ENCODE measurements around the gene ADCY5. TPM values are rescaled to one million over a fixed set of nuclear protein-coding genes. Genes with fewer than 3 reads are reported as not detected.

Gene ADCY5
- total RNA-seq, 4 donors from 2014 or later, result 3.5 to 44.6 (median 14.5) TPM

DNA sequence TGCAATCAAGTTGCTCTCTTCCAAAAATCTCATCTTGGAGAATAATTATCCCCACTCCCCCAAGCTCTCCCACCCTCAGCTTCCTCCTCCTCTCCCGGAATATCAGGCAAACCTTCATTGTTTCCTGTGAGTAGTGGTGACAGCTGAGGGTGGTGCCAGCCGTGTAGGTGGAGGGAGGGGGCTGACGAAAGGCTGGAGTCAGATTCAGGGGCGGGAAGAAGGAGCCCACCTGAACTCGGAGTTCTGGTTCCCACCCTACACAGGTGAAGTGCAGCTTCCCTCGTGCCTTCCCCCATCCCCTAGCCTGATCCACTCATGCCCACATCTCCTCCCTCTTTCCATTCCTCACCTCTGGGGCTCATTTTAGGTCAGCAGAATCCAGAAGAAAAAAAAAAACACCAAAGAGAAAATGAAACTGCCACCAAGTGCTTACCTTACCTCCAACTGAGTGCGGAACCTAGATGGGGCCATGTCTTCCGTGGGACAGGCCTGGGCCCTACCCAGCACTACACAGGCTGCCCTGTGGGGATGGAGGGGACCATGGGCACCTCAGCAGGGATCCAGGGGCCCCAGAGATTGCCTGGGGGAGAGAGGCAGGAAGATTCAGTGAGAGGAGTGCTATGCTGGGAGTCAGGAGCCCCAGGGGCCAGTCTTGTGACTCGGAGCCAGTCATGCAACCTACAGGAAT lies 81.3 kb downstream of the ADCY5 start:
- H3K4me3 ChIP-seq, result no peak overlapping the region
- H3K4me1 ChIP-seq, result peaks cover 0 to 6% (median 0%) of the 10 kb centered on the region in 4 donors
- H3K36me3 ChIP-seq, result no peaks in the 10 kb centered on the region
- no peaks in the 10 kb centered on the region for H3K27me3 ChIP-seq
- H3K27ac ChIP-seq, result no peak overlapping the region
- peak in 1 of 3 donors; percentile 13 for DNase-seq
- TF ChIP-seq, protein P1, sequence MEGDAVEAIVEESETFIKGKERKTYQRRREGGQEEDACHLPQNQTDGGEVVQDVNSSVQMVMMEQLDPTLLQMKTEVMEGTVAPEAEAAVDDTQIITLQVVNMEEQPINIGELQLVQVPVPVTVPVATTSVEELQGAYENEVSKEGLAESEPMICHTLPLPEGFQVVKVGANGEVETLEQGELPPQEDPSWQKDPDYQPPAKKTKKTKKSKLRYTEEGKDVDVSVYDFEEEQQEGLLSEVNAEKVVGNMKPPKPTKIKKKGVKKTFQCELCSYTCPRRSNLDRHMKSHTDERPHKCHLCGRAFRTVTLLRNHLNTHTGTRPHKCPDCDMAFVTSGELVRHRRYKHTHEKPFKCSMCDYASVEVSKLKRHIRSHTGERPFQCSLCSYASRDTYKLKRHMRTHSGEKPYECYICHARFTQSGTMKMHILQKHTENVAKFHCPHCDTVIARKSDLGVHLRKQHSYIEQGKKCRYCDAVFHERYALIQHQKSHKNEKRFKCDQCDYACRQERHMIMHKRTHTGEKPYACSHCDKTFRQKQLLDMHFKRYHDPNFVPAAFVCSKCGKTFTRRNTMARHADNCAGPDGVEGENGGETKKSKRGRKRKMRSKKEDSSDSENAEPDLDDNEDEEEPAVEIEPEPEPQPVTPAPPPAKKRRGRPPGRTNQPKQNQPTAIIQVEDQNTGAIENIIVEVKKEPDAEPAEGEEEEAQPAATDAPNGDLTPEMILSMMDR (IDR thresholded peaks at IDR 0.05), result no peak
- TF ChIP-seq POLR2A (IDR thresholded peaks at IDR 0.05), result no peak
- H3K9me3 ChIP-seq, result no peaks in the 10 kb centered on the region

DNA sequence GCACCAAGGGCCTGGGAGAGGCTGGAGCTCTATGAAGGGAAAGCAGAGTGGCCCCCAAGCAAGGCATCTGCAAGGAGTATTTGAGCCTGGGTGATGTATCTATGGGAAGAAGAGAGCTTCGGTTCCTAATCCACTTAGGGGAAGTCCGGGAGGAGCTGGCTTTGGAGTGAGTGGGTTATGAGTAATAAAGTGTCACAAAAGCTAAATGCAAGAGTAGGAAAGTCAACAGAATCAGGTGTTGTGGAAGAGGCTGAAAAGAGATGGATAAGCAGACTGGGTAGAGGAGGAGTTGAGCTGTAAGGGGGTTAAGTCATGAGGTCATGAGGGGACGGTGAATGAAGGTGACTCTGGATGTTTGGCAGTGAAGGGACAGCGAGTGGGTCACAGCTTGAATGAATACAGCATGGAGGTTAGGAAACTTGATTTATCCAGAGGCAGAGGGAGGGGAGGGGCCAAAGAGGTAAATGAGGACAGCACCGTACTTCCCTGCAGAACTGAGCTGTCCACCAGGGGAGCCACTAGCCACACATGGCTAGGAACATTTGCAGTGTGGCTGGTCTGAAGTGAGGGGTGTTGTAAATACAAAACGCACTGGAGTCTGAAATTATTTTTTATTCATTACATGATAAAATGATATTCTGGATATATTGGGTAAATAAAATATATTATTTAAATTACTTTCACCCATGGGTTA lies 83.3 kb downstream of the ADCY5 start:
- Histone ChIP-seq H3K4me3 (no peak overlapping the region), H3K4me1 (no peaks in the 10 kb centered on the region), H3K27me3 (no peaks in the 10 kb centered on the region), H3K36me3 (no peaks in the 10 kb centered on the region), H3K9me3 (no peaks in the 10 kb centered on the region), H3K27ac (no peak overlapping the region)
- DNase-seq, result peak in 1 of 3 donors; percentile 46
- TF ChIP-seq, protein P1 (IDR thresholded peaks at IDR 0.05), result peak in 4 of 6 experiments; percentile 22 to 52 (median 46)
- TF ChIP-seq POLR2A (IDR thresholded peaks at IDR 0.05), result no peak

DNA sequence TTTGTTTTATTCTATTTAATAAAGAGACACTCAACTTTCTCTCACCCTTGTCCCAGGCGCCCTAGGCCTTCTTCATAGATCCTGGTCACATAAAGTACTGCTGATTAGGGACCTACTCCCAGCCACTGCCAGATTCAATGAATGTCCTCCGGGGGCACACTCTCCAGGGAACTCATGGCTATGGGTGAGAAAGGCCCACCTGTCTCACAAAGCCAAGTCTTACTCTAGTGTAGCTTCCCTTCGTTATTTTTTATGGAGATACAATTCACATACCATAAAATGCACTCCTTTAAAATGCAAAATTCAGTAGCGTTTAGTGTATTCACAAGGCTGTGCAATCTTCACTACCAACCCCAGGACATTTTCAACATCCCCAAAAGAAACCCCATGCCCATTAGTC lies 87.8 kb downstream of the ADCY5 start:
- H3K9me3 ChIP-seq, result no peaks in the 10 kb centered on the region
- H3K4me3 ChIP-seq, result no peak overlapping the region
- no peaks in the 10 kb centered on the region for H3K36me3 ChIP-seq
- no peaks in the 10 kb centered on the region for H3K27me3 ChIP-seq
- H3K27ac ChIP-seq, result no peak overlapping the region
- no peak for TF ChIP-seq POLR2A (IDR thresholded peaks at IDR 0.05)
- TF ChIP-seq, protein P1 (IDR thresholded peaks at IDR 0.05), result no peak
- DNase-seq, result no peak
- no peaks in the 10 kb centered on the region for H3K4me1 ChIP-seq

DNA sequence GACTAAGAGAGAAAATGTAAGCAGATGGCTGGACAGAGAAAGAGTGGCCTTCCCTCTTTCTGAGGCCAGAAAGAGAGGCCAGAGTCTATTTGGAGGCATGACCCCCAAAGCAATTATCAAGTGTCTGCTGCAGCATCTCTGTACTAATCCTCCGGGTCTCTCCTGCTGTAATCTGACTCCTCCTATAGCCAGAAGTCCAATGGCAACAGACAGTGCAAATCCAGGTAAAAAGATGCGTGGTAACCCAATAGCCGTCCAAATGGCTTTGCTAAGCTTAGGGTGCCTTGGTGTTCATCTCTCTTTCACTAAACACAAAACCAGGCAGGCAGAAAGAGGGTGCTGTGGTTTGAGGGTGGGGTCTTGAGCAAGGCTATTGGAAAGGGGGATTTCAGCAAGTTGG lies 91.6 kb downstream of the ADCY5 start:
- Histone ChIP-seq H3K36me3 (no peaks in the 10 kb centered on the region), H3K27ac (no peak overlapping the region), H3K4me3 (no peak overlapping the region), H3K4me1 (no peaks in the 10 kb centered on the region), H3K27me3 (no peaks in the 10 kb centered on the region), H3K9me3 (no peaks in the 10 kb centered on the region)
- no peak for TF ChIP-seq POLR2A (IDR thresholded peaks at IDR 0.05)
- TF ChIP-seq, protein P1 (IDR thresholded peaks at IDR 0.05), result no peak
- DNase-seq, result no peak

DNA sequence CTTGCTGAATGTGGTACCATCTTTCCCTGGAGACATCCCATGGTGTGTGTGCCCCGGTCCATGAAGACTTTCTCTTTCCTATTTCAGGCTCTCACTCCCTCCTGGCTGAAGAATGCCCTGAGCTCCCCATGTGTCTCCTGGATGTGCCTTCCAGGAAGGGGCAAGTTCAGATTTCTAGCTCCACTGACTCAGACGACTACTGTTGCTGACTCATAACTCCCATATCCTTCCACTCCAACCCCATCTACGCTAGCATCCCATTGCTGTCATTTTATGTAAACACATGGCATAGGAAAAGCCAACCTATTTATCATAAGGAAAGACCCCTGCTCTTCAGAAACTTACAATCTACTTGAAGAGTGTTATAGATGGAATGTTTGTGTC lies 95.0 kb downstream of the ADCY5 start:
- H3K4me3 ChIP-seq, result no peak overlapping the region
- TF ChIP-seq POLR2A (IDR thresholded peaks at IDR 0.05), result no peak
- TF ChIP-seq, protein P1 (IDR thresholded peaks at IDR 0.05), result no peak
- no peaks in the 10 kb centered on the region for H3K36me3 ChIP-seq
- no peak overlapping the region for H3K27ac ChIP-seq
- no peak for DNase-seq
- no peaks in the 10 kb centered on the region for H3K27me3 ChIP-seq
- no peaks in the 10 kb centered on the region for H3K4me1 ChIP-seq
- H3K9me3 ChIP-seq, result no peaks in the 10 kb centered on the region

Measured in Peyer's patch (tissue), 4 donors.